WTC11 (cell line): Measurements from ENCODE around the gene LRRTM3. TPM values are rescaled to one million over a fixed set of nuclear protein-coding genes. Genes with fewer than 3 reads are reported as not detected.

Experiments
- ATAC-seq: fragments of 200-7000 bp; cut with Tn5 transposase; 2 replicates; pipeline ENCODE4 v1.10.0; 2021; ENCODE audit warnings: mild to moderate bottlenecking, moderate library complexity
- CTCF ChIA-PET: fragments of 300-600 bp; sonication (Branson Sonifier 250); formaldehyde crosslinking; loops from one replicate; lab custom pipeline; 2021; ENCODE audit warnings: antibody characterized with exemption; lab: Charles Lee
- POLR2A ChIA-PET: fragments of 350-600 bp; sonication (Branson Sonifier 250); formaldehyde crosslinking; loops from one replicate; lab custom pipeline; 2021; ENCODE audit warnings: antibody characterized with exemption; lab: Charles Lee
- DNase-seq: peaks from one replicate; pipeline ENCODE4 v3.0.0; 2021; ENCODE audit warnings: low spot score
- H3K27ac Mint-ChIP-seq: 2 replicates; pipeline ENCODE4 v1.8.0; 2021; ENCODE audit warnings: mixed read lengths
- H3K27me3 Mint-ChIP-seq: 2 replicates; pipeline ENCODE4 v1.8.0; 2021; ENCODE audit warnings: low read depth, mild to moderate bottlenecking, moderate library complexity, mixed read lengths
- H3K36me3 Mint-ChIP-seq: 2 replicates; pipeline ENCODE4 v1.8.0; 2021; ENCODE audit warnings: mixed read lengths
- H3K4me1 Mint-ChIP-seq: 2 replicates; pipeline ENCODE4 v1.8.0; 2022; ENCODE audit warnings: mixed read lengths
- H3K4me3 Mint-ChIP-seq: 2 replicates; pipeline ENCODE4 v1.8.0; 2021; ENCODE audit warnings: mild to moderate bottlenecking, moderate library complexity, mixed read lengths
- H3K9me3 Mint-ChIP-seq: 2 replicates; pipeline ENCODE4 v1.8.0; 2021; ENCODE audit warnings: mixed read lengths
- AR ChIP-seq: fragments of 250-450 bp; sonication (Bioruptor Pico); IDR thresholded peaks from 2 replicates; pipeline ENCODE4 v1.9.0; 2021; ENCODE audit warnings: mild to moderate bottlenecking
- CREM ChIP-seq: sonication (generic); formaldehyde crosslinking; IDR thresholded peaks from 2 replicates; pipeline ENCODE4 v1.8.1; 2022; ENCODE audit warnings: mild to moderate bottlenecking, missing genetic modification reagents, moderate library complexity
- E2F4 ChIP-seq: sonication (generic); formaldehyde crosslinking; IDR thresholded peaks from 2 replicates; pipeline ENCODE4 v1.8.1; 2022; ENCODE audit warnings: low read depth, mild to moderate bottlenecking, moderate library complexity, missing genetic modification reagents, borderline replicate concordance
- ERG ChIP-seq: fragments of 250-450 bp; sonication (Bioruptor Pico); IDR thresholded peaks from 2 replicates; pipeline ENCODE4 v1.8.0; 2021; ENCODE audit warnings: mild to moderate bottlenecking
- ETV6 ChIP-seq: sonication (generic); formaldehyde crosslinking; IDR thresholded peaks from 2 replicates; pipeline ENCODE4 v1.8.1; 2022; ENCODE audit warnings: mild to moderate bottlenecking, missing genetic modification reagents
- FOXJ3 ChIP-seq: sonication (generic); formaldehyde crosslinking; IDR thresholded peaks from 2 replicates; pipeline ENCODE4 v1.9.0; 2021; ENCODE audit warnings: missing genetic modification reagents, mild to moderate bottlenecking, borderline replicate concordance
- GABPB1 ChIP-seq: sonication (generic); formaldehyde crosslinking; IDR thresholded peaks from 2 replicates; pipeline ENCODE4 v1.8.1; 2023; ENCODE audit warnings: mild to moderate bottlenecking, missing genetic modification reagents
- MYBL2 ChIP-seq: sonication (generic); formaldehyde crosslinking; IDR thresholded peaks from 2 replicates; pipeline ENCODE4 v1.8.1; 2023; ENCODE audit warnings: mild to moderate bottlenecking, moderate library complexity, missing genetic modification reagents
- TEAD1 ChIP-seq: sonication (generic); formaldehyde crosslinking; IDR thresholded peaks from 2 replicates; pipeline ENCODE4 v1.8.0; 2022; ENCODE audit warnings: mild to moderate bottlenecking, missing genetic modification reagents
- TP53 ChIP-seq: sonication (generic); formaldehyde crosslinking; IDR thresholded peaks from 2 replicates; pipeline ENCODE4 v1.8.1; 2023; ENCODE audit warnings: mild to moderate bottlenecking, missing genetic modification reagents
- ZBTB21 ChIP-seq: sonication (generic); formaldehyde crosslinking; IDR thresholded peaks from 2 replicates; pipeline ENCODE4 v1.8.1; 2023; ENCODE audit warnings: mild to moderate bottlenecking, missing genetic modification reagents, borderline replicate concordance
- ZNF219 ChIP-seq: sonication (generic); formaldehyde crosslinking; IDR thresholded peaks from 2 replicates; pipeline ENCODE4 v1.8.0; 2023; ENCODE audit warnings: missing genetic modification reagents, mild to moderate bottlenecking, borderline replicate concordance
- ZNF317 ChIP-seq: sonication (generic); formaldehyde crosslinking; IDR thresholded peaks from 2 replicates; pipeline ENCODE4 v1.8.1; 2023; ENCODE audit warnings: low read depth, mild to moderate bottlenecking, moderate library complexity, missing genetic modification reagents, borderline replicate concordance
- ZNF512 ChIP-seq: sonication (generic); formaldehyde crosslinking; IDR thresholded peaks from 2 replicates; pipeline ENCODE4 v1.8.1; 2022; ENCODE audit warnings: missing genetic modification reagents, borderline replicate concordance
- total RNA-seq: library from RNA; stranded (reverse); gene quantifications from 3 replicates; pipeline ENCODE4 v1.2.3, GENCODE V29; 2021
- TF ChIP-seq, protein P1 (sequence below): sonication (generic); formaldehyde crosslinking; IDR thresholded peaks from 2 replicates; pipeline ENCODE4 v1.8.0; 2022; ENCODE audit warnings: missing genetic modification reagents
- TF ChIP-seq, protein P2 (sequence below): fragments of 250-450 bp; sonication (Bioruptor Pico); IDR thresholded peaks from 2 replicates; pipeline ENCODE4 v1.9.0; 2021; ENCODE audit warnings: mild to moderate bottlenecking, borderline replicate concordance

The LRRTM3 gene
- total RNA-seq, 1 experiment from 2014 or later, result 0.52 TPM

GRCh38 chr10:67050415-67050814, 124.6 kb downstream of the LRRTM3 start (continued):
- TF ChIP-seq, protein P1, sequence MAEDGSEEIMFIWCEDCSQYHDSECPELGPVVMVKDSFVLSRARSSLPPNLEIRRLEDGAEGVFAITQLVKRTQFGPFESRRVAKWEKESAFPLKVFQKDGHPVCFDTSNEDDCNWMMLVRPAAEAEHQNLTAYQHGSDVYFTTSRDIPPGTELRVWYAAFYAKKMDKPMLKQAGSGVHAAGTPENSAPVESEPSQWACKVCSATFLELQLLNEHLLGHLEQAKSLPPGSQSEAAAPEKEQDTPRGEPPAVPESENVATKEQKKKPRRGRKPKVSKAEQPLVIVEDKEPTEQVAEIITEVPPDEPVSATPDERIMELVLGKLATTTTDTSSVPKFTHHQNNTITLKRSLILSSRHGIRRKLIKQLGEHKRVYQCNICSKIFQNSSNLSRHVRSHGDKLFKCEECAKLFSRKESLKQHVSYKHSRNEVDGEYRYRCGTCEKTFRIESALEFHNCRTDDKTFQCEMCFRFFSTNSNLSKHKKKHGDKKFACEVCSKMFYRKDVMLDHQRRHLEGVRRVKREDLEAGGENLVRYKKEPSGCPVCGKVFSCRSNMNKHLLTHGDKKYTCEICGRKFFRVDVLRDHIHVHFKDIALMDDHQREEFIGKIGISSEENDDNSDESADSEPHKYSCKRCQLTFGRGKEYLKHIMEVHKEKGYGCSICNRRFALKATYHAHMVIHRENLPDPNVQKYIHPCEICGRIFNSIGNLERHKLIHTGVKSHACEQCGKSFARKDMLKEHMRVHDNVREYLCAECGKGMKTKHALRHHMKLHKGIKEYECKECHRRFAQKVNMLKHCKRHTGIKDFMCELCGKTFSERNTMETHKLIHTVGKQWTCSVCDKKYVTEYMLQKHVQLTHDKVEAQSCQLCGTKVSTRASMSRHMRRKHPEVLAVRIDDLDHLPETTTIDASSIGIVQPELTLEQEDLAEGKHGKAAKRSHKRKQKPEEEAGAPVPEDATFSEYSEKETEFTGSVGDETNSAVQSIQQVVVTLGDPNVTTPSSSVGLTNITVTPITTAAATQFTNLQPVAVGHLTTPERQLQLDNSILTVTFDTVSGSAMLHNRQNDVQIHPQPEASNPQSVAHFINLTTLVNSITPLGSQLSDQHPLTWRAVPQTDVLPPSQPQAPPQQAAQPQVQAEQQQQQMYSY (CRISPR knock-in tag), result no peak
- TF ChIP-seq AR (CRISPR knock-in tag) (no peak), ERG (CRISPR knock-in tag) (no peak), ZNF317 (CRISPR knock-in tag) (no peak), ZBTB21 (CRISPR knock-in tag) (no peak), FOXJ3 (CRISPR knock-in tag) (no peak)
- TF ChIP-seq, protein P2, sequence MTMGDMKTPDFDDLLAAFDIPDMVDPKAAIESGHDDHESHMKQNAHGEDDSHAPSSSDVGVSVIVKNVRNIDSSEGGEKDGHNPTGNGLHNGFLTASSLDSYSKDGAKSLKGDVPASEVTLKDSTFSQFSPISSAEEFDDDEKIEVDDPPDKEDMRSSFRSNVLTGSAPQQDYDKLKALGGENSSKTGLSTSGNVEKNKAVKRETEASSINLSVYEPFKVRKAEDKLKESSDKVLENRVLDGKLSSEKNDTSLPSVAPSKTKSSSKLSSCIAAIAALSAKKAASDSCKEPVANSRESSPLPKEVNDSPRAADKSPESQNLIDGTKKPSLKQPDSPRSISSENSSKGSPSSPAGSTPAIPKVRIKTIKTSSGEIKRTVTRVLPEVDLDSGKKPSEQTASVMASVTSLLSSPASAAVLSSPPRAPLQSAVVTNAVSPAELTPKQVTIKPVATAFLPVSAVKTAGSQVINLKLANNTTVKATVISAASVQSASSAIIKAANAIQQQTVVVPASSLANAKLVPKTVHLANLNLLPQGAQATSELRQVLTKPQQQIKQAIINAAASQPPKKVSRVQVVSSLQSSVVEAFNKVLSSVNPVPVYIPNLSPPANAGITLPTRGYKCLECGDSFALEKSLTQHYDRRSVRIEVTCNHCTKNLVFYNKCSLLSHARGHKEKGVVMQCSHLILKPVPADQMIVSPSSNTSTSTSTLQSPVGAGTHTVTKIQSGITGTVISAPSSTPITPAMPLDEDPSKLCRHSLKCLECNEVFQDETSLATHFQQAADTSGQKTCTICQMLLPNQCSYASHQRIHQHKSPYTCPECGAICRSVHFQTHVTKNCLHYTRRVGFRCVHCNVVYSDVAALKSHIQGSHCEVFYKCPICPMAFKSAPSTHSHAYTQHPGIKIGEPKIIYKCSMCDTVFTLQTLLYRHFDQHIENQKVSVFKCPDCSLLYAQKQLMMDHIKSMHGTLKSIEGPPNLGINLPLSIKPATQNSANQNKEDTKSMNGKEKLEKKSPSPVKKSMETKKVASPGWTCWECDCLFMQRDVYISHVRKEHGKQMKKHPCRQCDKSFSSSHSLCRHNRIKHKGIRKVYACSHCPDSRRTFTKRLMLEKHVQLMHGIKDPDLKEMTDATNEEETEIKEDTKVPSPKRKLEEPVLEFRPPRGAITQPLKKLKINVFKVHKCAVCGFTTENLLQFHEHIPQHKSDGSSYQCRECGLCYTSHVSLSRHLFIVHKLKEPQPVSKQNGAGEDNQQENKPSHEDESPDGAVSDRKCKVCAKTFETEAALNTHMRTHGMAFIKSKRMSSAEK (CRISPR knock-in tag), result no peak

GRCh38 chr10:67072654-67073053, 146.8 kb downstream of the LRRTM3 start:
- no peaks in the 10 kb centered on the region for H3K27me3 Mint-ChIP-seq
- H3K9me3 Mint-ChIP-seq, result 0 out of 2 replicates have a peak, but pooled peaks cover 6% of the 10 kb centered on the region
- no peak overlapping the region for H3K4me3 Mint-ChIP-seq
- POLR2A ChIA-PET, result no interaction called here
- DNase-seq (no peak), ATAC-seq (no peak)
- H3K36me3 Mint-ChIP-seq, result no peaks in the 10 kb centered on the region
- CTCF ChIA-PET, result no interaction called here
- no peak overlapping the region; the same call in 1 of the 2 replicates for H3K27ac Mint-ChIP-seq
- no peaks in the 10 kb centered on the region for H3K4me1 Mint-ChIP-seq
- TF ChIP-seq ZNF219 (CRISPR knock-in tag) (no peak), GABPB1 (CRISPR knock-in tag) (no peak)

GRCh38 chr10:67075491-67075971, 149.7 kb downstream of the LRRTM3 start:
- Mint-ChIP-seq H3K27me3 (no peaks in the 10 kb centered on the region), H3K4me1 (no peaks in the 10 kb centered on the region), H3K36me3 (no peaks in the 10 kb centered on the region), H3K4me3 (no peak overlapping the region), H3K27ac (no peak overlapping the region), H3K9me3 (0 out of 2 replicates have a peak, but pooled peaks cover 6% of the 10 kb centered on the region)
- POLR2A ChIA-PET, result no interaction called here
- no peak for ATAC-seq
- TF ChIP-seq ETV6 (CRISPR knock-in tag) (no peak), ZNF512 (CRISPR knock-in tag) (no peak), E2F4 (no peak), TEAD1 (CRISPR knock-in tag) (no peak), CREM (CRISPR knock-in tag) (no peak), MYBL2 (no peak), TP53 (no peak)
- no peak for DNase-seq
- CTCF ChIA-PET, result no interaction called here
